ENCODE data around the gene PTPA. TPM values are rescaled to one million over a fixed set of nuclear protein-coding genes. Genes with fewer than 3 reads are reported as not detected.

The PTPA gene
- total RNA-seq, 1 donor = 55.2 TPM

- no peak for DNase-seq (ENCODE audit: low read depth in 2 of 3, low spot score in 2 of 3)
Measured at GRCh38 chr9:129136446-129137035, 25.3 kb downstream of the PTPA start.

GRCh38 chr9:129137292-129138143, 26.3 kb downstream of the PTPA start:
- DNase-seq (ENCODE audit: low read depth in 2 of 3, low spot score in 2 of 3) = no peak

- DNase-seq (ENCODE audit: low read depth in 2 of 3, low spot score in 2 of 3) = no peak
Measured at GRCh38 chr9:129138144-129138462, 26.9 kb downstream of the PTPA start.

GRCh38 chr9:129138476-129139232, 27.4 kb downstream of the PTPA start:
- no peak for DNase-seq (ENCODE audit: low read depth in 2 of 3, low spot score in 2 of 3)

- DNase-seq (ENCODE audit: low read depth in 2 of 3, low spot score in 2 of 3) = peak; percentile 74 to 87 (median 79)
Measured at GRCh38 chr9:129139233-129139992, 28.2 kb downstream of the PTPA start.

- DNase-seq (ENCODE audit: low read depth in 2 of 3, low spot score in 2 of 3) = peak; percentile 59 to 93 (median 90)
Measured at GRCh38 chr9:129139993-129140396, 28.8 kb downstream of the PTPA start.

GRCh38 chr9:129140397-129141065, 29.3 kb downstream of the PTPA start:
- no peak for DNase-seq (ENCODE audit: low read depth in 2 of 3, low spot score in 2 of 3)

GRCh38 chr9:129141066-129142041, 30.1 kb downstream of the PTPA start:
- peak in 2 of 3 donors; percentile 35 to 61 for DNase-seq (ENCODE audit: low read depth in 2 of 3, low spot score in 2 of 3)

- no peak for DNase-seq (ENCODE audit: low read depth in 2 of 3, low spot score in 2 of 3)
Measured at GRCh38 chr9:129142138-129142935, 31.1 kb downstream of the PTPA start.

- DNase-seq (ENCODE audit: low read depth in 2 of 3, low spot score in 2 of 3) = peak; percentile 53 to 73 (median 58)
Measured at GRCh38 chr9:129143031-129143927, 32.1 kb downstream of the PTPA start.

- no peak for DNase-seq (ENCODE audit: low read depth in 2 of 3, low spot score in 2 of 3)
Measured at GRCh38 chr9:129145316-129145715, 34.1 kb downstream of the PTPA start.

GRCh38 chr9:129145841-129146292, 34.7 kb downstream of the PTPA start:
- no peak for DNase-seq (ENCODE audit: low read depth in 2 of 3, low spot score in 2 of 3)

- DNase-seq (ENCODE audit: low read depth in 2 of 3, low spot score in 2 of 3) = no peak
Measured at GRCh38 chr9:129146441-129146941, 35.3 kb downstream of the PTPA start.

GRCh38 chr9:129148463-129149204, 37.4 kb downstream of the PTPA start:
- DNase-seq (ENCODE audit: low read depth in 2 of 3, low spot score in 2 of 3) = no peak

- no peak for DNase-seq (ENCODE audit: low read depth in 2 of 3, low spot score in 2 of 3)
Measured at GRCh38 chr9:129149442-129149841, 38.2 kb downstream of the PTPA start.

GRCh38 chr9:129150122-129150521, 38.9 kb downstream of the PTPA start:
- no peak for DNase-seq (ENCODE audit: low read depth in 2 of 3, low spot score in 2 of 3)
